Coronary artery (tissue), 2 donors: ENCODE data around the gene CNPY1.
"Not testable (repeated sequence)": the region's sequence is repeated elsewhere in the genome, so short reads cannot be mapped to it uniquely, and the experiment has no call there.

ENCODE experiments used
- DNase-seq: peaks from one replicate; pipeline ENCODE4 v3.0.0-alpha.2; 2017; ENCODE audit warnings: low spot score
- H3K27ac ChIP-seq, 2 donors: fragments of 200-600 bp; sonication (generic); one replicate each; pipeline ENCODE4 v1.5.1; 2016 to 2019
- H3K4me3 ChIP-seq: fragments of 200-600 bp; sonication (generic); 2 replicates; pipeline ENCODE4 v1.5.1; 2016; ENCODE audit warnings: mild to moderate bottlenecking, moderate library complexity
- TF ChIP-seq, protein P1 (sequence below): fragments of 200-600 bp; sonication (generic); IDR thresholded peaks from one replicate; pipeline ENCODE4 v1.5.1; 2019; ENCODE audit warnings: antibody characterized with exemption

CNPY1 gene

DNA sequence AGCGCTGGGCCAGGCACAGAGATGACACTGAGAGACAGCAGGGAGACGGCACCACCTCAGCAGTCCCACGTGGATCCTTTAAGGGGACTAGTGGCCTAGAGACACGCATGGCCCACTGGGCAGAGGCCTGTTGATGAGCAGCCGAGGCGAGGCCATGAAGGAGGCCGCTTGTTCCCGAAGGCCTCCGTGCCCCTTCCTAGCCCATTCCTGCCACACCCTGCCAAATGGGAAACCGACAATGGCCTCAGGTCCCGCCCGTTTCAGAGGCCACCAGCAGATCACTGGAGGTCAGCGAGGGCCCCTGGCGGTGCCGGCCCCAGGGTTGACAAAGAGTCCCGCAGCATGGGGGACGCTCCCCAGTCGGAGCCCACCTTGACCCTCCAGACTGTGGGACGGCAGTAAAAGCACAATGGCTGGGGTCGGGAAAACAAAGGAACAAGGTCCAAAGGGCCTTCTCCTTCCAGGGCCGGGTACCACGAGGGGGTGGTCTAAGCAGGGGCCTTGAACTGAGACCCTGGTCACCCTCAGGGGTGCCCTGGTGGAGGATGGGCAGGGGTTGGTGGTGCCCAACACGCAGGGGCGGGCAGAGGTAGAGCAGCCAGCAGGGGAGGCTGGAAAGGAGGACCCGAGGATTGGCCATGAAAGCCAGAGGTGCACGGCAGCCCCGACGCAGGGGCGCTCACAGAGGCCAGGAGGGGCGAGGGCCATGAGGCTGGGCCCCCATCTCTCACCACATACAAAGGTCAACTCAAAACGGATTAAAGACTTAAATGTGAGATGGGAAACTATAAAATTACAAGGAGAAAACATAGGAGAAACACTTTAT, 19.9 kb upstream of the CNPY1 start:
- Histone ChIP-seq H3K27ac (no peak overlapping the region), H3K4me3 (no peak overlapping the region)
- TF ChIP-seq, protein P1, sequence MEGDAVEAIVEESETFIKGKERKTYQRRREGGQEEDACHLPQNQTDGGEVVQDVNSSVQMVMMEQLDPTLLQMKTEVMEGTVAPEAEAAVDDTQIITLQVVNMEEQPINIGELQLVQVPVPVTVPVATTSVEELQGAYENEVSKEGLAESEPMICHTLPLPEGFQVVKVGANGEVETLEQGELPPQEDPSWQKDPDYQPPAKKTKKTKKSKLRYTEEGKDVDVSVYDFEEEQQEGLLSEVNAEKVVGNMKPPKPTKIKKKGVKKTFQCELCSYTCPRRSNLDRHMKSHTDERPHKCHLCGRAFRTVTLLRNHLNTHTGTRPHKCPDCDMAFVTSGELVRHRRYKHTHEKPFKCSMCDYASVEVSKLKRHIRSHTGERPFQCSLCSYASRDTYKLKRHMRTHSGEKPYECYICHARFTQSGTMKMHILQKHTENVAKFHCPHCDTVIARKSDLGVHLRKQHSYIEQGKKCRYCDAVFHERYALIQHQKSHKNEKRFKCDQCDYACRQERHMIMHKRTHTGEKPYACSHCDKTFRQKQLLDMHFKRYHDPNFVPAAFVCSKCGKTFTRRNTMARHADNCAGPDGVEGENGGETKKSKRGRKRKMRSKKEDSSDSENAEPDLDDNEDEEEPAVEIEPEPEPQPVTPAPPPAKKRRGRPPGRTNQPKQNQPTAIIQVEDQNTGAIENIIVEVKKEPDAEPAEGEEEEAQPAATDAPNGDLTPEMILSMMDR = no peak
- no peak for DNase-seq

DNA sequence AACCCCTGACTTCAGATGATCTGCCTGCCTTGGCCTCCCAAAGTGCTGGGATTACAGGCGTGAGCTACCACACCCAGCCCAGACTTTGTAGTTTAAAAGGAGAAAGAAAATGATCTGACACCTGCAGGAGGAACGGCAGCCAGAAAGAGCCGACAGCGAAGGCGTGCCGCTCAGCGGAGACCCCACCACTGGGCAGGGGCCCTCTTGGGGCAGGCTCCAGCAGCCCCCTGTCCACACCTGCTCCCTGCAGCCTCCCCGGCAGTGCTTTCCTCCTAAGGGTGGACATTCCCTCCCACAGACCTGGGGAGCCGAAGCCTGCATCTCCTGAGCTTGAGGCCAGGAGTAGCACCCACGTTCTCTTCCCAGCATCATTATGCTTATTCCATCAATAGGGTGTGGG, 19.2 kb upstream of the CNPY1 start:
- no peak overlapping the region for H3K27ac ChIP-seq
- H3K4me3 ChIP-seq = no peak overlapping the region
- DNase-seq = no peak
- TF ChIP-seq, protein P1 = no peak

DNA sequence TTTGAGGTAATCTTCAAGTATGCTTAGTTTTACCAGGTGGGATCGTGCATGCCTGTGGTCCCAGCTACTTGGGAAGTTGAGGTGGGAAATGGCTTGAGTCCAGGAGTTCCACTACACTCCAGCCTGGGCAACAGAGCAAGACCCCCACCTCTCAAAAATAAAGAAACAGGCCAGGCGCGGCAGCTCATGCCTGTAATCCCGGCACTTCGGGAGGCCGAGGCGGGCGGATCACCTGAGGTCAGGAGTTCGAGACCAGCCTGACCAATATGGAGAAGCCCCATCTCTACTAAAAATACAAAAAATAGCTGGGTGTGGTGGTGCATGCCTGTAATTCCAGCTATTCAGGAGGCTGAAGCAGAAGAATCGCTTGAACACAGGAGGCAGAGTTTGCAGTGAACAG, 16.6 kb upstream of the CNPY1 start:
- H3K4me3 ChIP-seq, H3K27ac ChIP-seq, DNase-seq: not testable (repeated sequence)

DNA sequence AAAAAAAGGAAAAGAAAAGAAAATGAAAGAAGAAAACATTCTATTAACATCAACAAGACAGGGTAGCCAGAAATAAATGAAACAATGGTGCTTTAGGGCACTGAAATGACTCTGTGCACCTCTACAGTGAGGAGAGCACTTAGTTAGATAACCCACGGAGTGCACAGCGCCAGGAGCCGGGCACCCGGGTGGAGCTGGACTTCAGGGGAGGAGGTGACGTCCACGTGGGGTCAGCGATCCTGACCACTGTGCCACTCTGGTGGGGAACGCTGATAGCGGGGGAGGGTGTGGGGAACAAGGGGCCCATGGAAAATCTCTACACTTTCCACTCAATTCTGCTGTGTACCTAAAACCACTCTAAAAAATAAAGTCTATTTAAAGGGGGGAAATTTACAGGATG, 15.7 kb upstream of the CNPY1 start:
- TF ChIP-seq, protein P1 = no peak
- DNase-seq = no peak
- Histone ChIP-seq H3K4me3 (no peak overlapping the region), H3K27ac (no peak overlapping the region)

DNA sequence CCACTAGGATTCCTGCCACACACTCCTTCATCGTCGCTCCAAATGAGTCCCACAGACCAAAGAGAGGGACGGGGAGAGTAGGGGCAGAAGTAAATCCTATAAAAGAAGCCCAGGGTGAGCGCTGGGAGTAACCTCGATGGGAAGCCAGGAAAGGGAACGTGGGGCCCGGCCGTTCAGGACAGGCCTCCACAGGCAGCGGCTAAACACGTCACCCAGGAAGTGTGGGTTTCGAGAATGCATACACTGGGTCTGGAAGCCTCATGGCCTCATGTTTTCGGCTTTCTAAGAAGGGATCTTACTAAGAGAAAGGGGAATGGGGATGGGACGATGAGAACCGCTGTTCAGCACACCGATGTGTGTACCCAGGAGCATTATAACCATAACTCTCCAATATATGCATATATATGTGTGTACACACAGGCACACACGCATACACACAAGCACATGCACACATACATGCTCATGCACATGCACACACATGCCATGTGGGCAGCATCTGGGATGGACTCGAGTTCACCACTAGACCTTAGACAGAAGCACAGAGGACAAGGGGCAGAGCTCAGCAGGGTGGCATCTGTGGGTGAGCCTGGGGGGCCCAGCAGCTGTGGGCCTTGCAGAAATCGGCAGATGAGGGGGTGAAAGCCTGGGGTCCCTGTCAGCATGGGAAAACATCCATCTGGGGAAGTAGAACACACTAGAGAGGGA, 14.8 kb upstream of the CNPY1 start:
- no peak overlapping the region for H3K4me3 ChIP-seq
- DNase-seq = no peak
- no peak overlapping the region for H3K27ac ChIP-seq
- TF ChIP-seq, protein P1 = no peak

DNA sequence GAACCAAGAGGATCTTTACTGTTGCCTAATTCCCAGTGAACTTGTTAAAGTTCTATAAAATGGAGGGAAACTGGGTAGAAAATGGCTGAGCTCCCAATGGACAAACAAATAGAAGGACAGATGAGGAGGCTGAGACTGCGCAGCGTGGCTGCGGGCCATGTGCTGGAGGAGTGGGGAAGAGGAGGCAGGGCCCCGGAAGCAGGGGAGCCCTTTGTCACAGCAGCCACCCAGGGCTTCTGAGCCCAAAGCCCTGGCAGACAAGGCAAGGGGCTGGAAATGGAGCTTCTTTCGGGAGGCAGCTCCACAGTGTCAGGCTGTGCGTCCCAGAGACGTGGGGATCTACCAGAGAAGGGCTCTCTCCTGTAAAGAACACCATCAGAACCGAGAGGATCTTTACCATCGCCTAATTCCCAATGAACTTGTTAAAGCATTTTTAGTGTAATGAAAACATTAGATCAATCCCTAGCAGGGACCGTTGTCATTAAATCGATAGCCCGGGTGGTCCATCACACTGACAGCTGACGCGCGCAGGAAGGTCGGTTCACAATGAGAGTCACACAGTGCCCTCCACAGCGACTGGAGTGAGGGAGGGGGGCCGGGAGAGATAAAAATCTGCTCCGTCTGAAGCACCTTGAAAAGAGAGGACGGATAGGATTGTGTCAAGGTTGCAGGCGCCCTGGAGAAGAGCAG, 14.0 kb upstream of the CNPY1 start:
- TF ChIP-seq, protein P1 = no peak
- Histone ChIP-seq H3K27ac (no peak overlapping the region), H3K4me3 (no peak overlapping the region)
- no peak for DNase-seq

DNA sequence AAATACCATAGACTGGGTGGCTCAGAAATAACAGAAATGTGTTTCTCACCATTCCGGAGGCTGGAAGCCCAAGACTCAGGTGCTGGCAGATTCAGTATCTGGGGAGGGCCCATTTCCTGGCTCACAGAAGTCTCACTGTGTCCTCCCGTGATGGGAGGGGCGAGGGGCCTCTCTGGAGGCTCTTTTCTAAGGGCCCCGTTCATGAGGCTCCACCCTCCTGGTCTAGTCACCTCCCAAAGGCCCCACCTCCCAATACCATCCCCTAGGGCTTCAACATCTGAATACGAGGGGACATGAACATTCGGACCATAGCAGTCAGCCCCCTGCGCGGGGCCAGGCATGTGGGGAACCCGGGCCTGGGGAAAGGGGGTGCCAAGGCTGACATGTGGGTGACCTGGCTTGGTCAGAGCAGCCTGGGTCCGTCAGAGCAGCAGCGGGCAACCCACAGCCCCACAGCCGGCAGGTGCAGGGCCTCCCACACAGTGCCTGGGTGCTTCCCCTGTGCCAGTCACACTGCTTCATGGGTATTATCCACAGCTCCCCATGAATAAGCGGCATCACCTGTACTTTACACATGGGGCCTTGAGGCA, 13.3 kb upstream of the CNPY1 start:
- TF ChIP-seq, protein P1 = no peak
- Histone ChIP-seq H3K4me3 (no peak overlapping the region), H3K27ac (no peak overlapping the region)
- no peak for DNase-seq
